K562 (cell line): ENCODE results near the gene SLC16A5. TPM values are rescaled to one million over a fixed set of nuclear protein-coding genes. Genes with fewer than 3 reads are reported as not detected.

ENCODE experiments used
- ADNP ChIP-seq: fragments of 200-800 bp; sonication (Bioruptor generic); IDR thresholded peaks from 2 replicates; pipeline ENCODE4 v1.6.1; 2016; ENCODE audit warnings: missing genetic modification characterization, missing compliant biosample characterization
- COPS2 ChIP-seq: fragments of 450-650 bp; conservative IDR thresholded peaks from 2 replicates; pipeline ENCODE4 v1.6.1; 2016; ENCODE audit warnings: mild to moderate bottlenecking, moderate library complexity
- DIDO1 ChIP-seq: fragments of 450-650 bp; IDR thresholded peaks from 2 replicates; pipeline ENCODE4 v1.6.1; 2016; ENCODE audit warnings: low read depth, missing biosample characterization, missing genetic modification characterization
- FOXO4 ChIP-seq: fragments of 450-650 bp; formaldehyde crosslinking; IDR thresholded peaks from 2 replicates; pipeline ENCODE4 v1.4.0; 2020; ENCODE audit warnings: mild to moderate bottlenecking, moderate library complexity
- HCFC1 ChIP-seq: IDR thresholded peaks from 2 replicates; pipeline ENCODE4 v1.6.1; 2012; ENCODE audit warnings: low read depth, low read length, improper control_type of control experiment
- HNRNPL ChIP-seq: fragments of 200-400 bp; formaldehyde crosslinking; IDR thresholded peaks from 2 replicates; pipeline ENCODE4 v1.6.1; 2017; ENCODE audit warnings: low read depth, mild to moderate bottlenecking, low read length
- MCM7 ChIP-seq, 2 experiments: fragments of 450-650 bp; IDR thresholded peaks; 2 replicates each; pipeline ENCODE4 v1.6.1; 2016 to 2018
- MED1 ChIP-seq: sonication (generic); formaldehyde crosslinking; IDR thresholded peaks from 2 replicates; pipeline ENCODE4 v1.8.1; 2023; ENCODE audit warnings: missing genetic modification reagents, borderline replicate concordance
- MYC ChIP-seq, 2 experiments: fragments of 250-450 bp in 1 of 2; sonication (Bioruptor Pico) in 1 of 2; IDR thresholded peaks; 2 replicates each; pipeline versions ENCODE4 v1.5.1 to v1.6.1; 2012 to 2021; ENCODE audit warnings: low read depth in 2 of 2, borderline replicate concordance in 1 of 2, improper control_type of control experiment in 1 of 2, low read length in 1 of 2, mild to moderate bottlenecking in 1 of 2, moderate library complexity in 1 of 2
- NEUROD1 ChIP-seq: fragments of 150-350 bp; IDR thresholded peaks from 2 replicates; pipeline ENCODE4 v1.6.1; 2014; ENCODE audit warnings: borderline replicate concordance, low read length, low read depth; ENCODE audit not compliant: partially characterized antibody
- RBM22 ChIP-seq: fragments of 200-400 bp; formaldehyde crosslinking; IDR thresholded peaks from 2 replicates; pipeline ENCODE4 v1.6.1; 2018; ENCODE audit warnings: low read length, low read depth; ENCODE audit not compliant: poor library complexity, severe bottlenecking
- SETDB1 ChIP-seq: IDR thresholded peaks from one replicate; pipeline ENCODE4 v1.6.1; 2012; ENCODE audit warnings: low read length, control low read depth, inconsistent platforms
- SLC30A9 ChIP-seq: fragments of 250-450 bp; sonication (Bioruptor Pico); IDR thresholded peaks from 2 replicates; pipeline ENCODE4 v1.8.0; 2022; ENCODE audit warnings: mild to moderate bottlenecking, moderate library complexity
- SMARCC2 ChIP-seq: fragments of 450-650 bp; IDR thresholded peaks from 2 replicates; pipeline ENCODE4 v1.6.1; 2017; ENCODE audit warnings: antibody characterized with exemption, moderate library complexity, mild to moderate bottlenecking, low read depth
- SRSF9 ChIP-seq: fragments of 200-400 bp; formaldehyde crosslinking; IDR thresholded peaks from 2 replicates; pipeline ENCODE4 v1.6.1; 2017; ENCODE audit warnings: low read depth, low read length, borderline replicate concordance
- STAT5A ChIP-seq: IDR thresholded peaks from 2 replicates; pipeline ENCODE4 v1.6.1; 2012; ENCODE audit warnings: low read length, inconsistent platforms, borderline replicate concordance
- TGIF2 ChIP-seq: sonication (generic); formaldehyde crosslinking; IDR thresholded peaks from 2 replicates; pipeline ENCODE4 v1.8.1; 2022; ENCODE audit warnings: mild to moderate bottlenecking, missing genetic modification reagents, moderate library complexity
- TRIM28 ChIP-seq: fragments of 450-650 bp; IDR thresholded peaks from 2 replicates; pipeline ENCODE4 v1.6.1; 2017
- XRCC5 ChIP-seq: fragments of 200-400 bp; formaldehyde crosslinking; IDR thresholded peaks from 2 replicates; pipeline ENCODE4 v1.6.1; 2017; ENCODE audit warnings: low read depth, mild to moderate bottlenecking, low read length
- ZNF134 ChIP-seq: fragments of 250-450 bp; sonication (Bioruptor Pico); conservative IDR thresholded peaks from 2 replicates; pipeline ENCODE4 v1.4.0; 2020
- ZNF436 ChIP-seq: fragments of 250-450, 450-650 bp; sonication (Bioruptor Pico); formaldehyde crosslinking; IDR thresholded peaks from 2 replicates; pipeline ENCODE4 v1.7.0; 2020; ENCODE audit warnings: mild to moderate bottlenecking
- ZNF507 ChIP-seq: conservative IDR thresholded peaks from 2 replicates; pipeline ENCODE4 v1.6.1; 2017; ENCODE audit warnings: missing genetic modification characterization, missing compliant biosample characterization
- ZNF655 ChIP-seq: fragments of 250-450 bp; sonication (Bioruptor Pico); IDR thresholded peaks from 2 replicates; pipeline ENCODE4 v1.5.0; 2021
- ZNF695 ChIP-seq: fragments of 450-650 bp; formaldehyde crosslinking; IDR thresholded peaks from 2 replicates; pipeline ENCODE4 v1.4.0; 2020; ENCODE audit warnings: mild to moderate bottlenecking, moderate library complexity
- ZNF766 ChIP-seq: fragments of 200-800 bp; sonication (Bioruptor generic); conservative IDR thresholded peaks from 2 replicates; pipeline ENCODE4 v1.6.1; 2016; ENCODE audit warnings: missing genetic modification characterization, missing compliant biosample characterization
- polyA plus RNA-seq, 8 experiments: library from polyadenylated mRNA; depleted of rRNA in 4 of 8; stranded (reverse) in 5 of 8; unstranded in 3 of 8; fragments of >200 nt; fragmentation: Nextera tagmentation in 2 of 8; fragmentation: Illumina TruSeq in 1 of 8; extraction: Ambion mirVana in 2 of 8; extraction: Trizol in 1 of 8; gene quantifications; 2 replicates each; pipeline versions ENCODE4 v1.2.1 to v1.2.3, GENCODE V29; 2011 to 2014; ENCODE audit warnings: inconsistent platforms in 1 of 8, missing spikeins in 1 of 8
- total RNA-seq, 7 experiments: library from RNA; depleted of rRNA in 6 of 7; stranded (reverse); fragments of >200 nt in 6 of 7; fragmentation: Illumina TruSeq in 2 of 7; extraction: Trizol in 2 of 7; gene quantifications; 2 replicates each; pipeline versions ENCODE4 v1.2.1 to v1.2.3, GENCODE V29; 2011 to 2021; ENCODE audit warnings: low replicate concordance in 1 of 7
- TF ChIP-seq, protein P1 (sequence below): fragments of 450-650 bp; IDR thresholded peaks from 2 replicates; pipeline ENCODE4 v1.6.1; 2017; ENCODE audit warnings: mild to moderate bottlenecking, moderate library complexity

The SLC16A5 gene
- total and polyA plus RNA-seq, 9 of the 15 experiments (the other 6 are each of a cell fraction or from before 2014, with no cell fraction given), result 0.06 to 2.6 (median 0.91) TPM

GRCh38 chr17:75046407-75047289, 41.1 kb upstream of the SLC16A5 start, which contains the start of the genes ATP5PD and KCTD2 (continued):
- TF ChIP-seq FOXO4 (CRISPR knock-in tag), result no peak
- TF ChIP-seq RBM22, result no peak
- no peak for TF ChIP-seq SETDB1
- TF ChIP-seq MCM7 (IDR thresholded peaks at IDR 0.05), result no peak
- TF ChIP-seq NEUROD1, result peak; percentile 96
- TF ChIP-seq HCFC1, result peak; percentile 71
- TF ChIP-seq ZNF766 (CRISPR knock-in tag), result 0 out of 2 replicates have a peak, but pooled peaks have one; percentile 48
- peak; percentile 52 for TF ChIP-seq MYC (IDR thresholded peaks at IDR 0.05; ENCODE audit: low read depth, low read length)
- TF ChIP-seq MYC (CRISPR knock-in tag; IDR thresholded peaks at IDR 0.05; ENCODE audit: borderline replicate concordance, low read depth), result 0 out of 2 replicates have a peak, but pooled peaks have one; percentile 20
- no peak for TF ChIP-seq TRIM28
- TF ChIP-seq ZNF507 (tag), result no peak
- TF ChIP-seq MED1, result no peak
- no peak for TF ChIP-seq SLC30A9 (CRISPR knock-in tag)
- no peak for TF ChIP-seq ZNF655 (CRISPR knock-in tag)
- TF ChIP-seq SRSF9, result no peak
- TF ChIP-seq TGIF2, result no peak
- peak; percentile 57; the same call in 1 of the 2 replicates for TF ChIP-seq DIDO1
- TF ChIP-seq HNRNPL, result peak; percentile 62; the same call in 1 of the 2 replicates
- no peak for TF ChIP-seq ZNF436 (CRISPR knock-in tag)
- TF ChIP-seq SMARCC2, result no peak
- TF ChIP-seq STAT5A, result no peak
- no peak for TF ChIP-seq COPS2
- TF ChIP-seq ADNP (tag), result no peak
- TF ChIP-seq ZNF134, result no peak
- TF ChIP-seq, protein P1, sequence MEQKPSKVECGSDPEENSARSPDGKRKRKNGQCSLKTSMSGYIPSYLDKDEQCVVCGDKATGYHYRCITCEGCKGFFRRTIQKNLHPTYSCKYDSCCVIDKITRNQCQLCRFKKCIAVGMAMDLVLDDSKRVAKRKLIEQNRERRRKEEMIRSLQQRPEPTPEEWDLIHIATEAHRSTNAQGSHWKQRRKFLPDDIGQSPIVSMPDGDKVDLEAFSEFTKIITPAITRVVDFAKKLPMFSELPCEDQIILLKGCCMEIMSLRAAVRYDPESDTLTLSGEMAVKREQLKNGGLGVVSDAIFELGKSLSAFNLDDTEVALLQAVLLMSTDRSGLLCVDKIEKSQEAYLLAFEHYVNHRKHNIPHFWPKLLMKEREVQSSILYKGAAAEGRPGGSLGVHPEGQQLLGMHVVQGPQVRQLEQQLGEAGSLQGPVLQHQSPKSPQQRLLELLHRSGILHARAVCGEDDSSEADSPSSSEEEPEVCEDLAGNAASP, result no peak
- TF ChIP-seq XRCC5, result peak; percentile 81; the same call in 1 of the 2 replicates
- no peak for TF ChIP-seq ZNF695 (CRISPR knock-in tag)
